IPS-NIHi7 (cell line): ENCODE results near the gene ATAD1.
"Not testable (repeated sequence)": the region's sequence is repeated elsewhere in the genome, so short reads cannot be mapped to it uniquely, and the experiment has no call there.

ENCODE experiments used
- DNase-seq: peaks from one replicate; pipeline ENCODE4 v3.0.0; 2012; ENCODE audit warnings: mixed read lengths; ENCODE audit errors: extremely low spot score

The ATAD1 gene

DNA sequence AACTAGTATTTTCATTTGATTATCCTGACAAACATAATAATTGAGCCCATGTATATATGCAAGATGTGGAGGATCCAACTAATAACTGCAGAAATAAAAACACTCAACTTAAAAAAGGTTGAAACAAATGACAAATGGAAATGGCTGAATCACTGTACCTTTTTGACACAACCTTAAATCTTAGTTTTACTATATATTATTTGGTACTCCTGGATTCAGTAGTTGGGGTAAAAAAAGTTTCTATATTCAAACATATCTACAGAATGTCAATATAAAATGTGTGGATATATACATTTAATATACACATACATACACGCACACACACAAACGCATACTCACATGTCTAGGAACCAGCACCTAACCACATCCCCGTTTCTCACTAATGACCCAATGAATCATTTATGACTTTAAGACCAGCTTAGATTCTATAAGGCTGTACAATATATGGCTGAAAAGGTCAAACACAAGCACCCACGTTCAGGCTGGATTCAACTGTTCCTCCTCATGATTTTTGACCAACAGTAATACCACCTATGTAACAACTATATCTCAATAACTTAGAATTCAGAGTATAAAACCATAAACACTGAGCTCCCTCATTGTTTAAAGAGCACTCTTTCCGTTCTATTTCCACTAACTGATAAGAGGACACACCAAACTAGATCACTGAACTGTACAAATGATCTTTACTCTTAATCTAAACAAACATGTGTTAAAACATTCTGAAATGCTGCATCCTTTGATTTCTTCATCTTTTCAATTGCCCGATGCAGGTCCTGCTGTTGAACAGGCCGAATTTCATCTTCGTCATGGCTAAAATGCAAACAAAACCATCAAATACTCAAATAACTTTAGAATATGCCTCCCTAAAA is 63.8 kb downstream of the ATAD1 start:
- DNase-seq: no peak

DNA sequence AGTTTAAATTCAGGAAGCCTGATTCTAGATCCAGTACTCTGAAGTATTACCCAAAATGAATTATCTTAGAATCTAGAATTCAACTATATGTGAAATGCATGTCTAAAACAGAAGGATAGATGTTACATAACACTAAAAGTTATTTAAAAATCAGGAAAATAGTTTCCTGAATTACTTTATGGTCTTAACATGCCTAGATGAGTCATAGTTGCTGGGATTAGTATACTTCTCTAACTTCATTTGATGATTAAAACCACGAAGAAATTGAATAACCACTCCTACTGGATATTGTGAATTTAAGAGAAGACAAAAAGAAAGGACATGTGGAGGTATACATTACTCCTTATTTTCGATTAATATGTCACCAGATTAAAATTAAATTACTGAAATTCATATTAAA is 65.5 kb downstream of the ATAD1 start:
- DNase-seq: no peak

- DNase-seq: no peak
Observed at GRCh38 chr10:87751274-87751673, 66.8 kb downstream of the ATAD1 start.

GRCh38 chr10:87750817-87751216 is 67.2 kb downstream of the ATAD1 start:
- DNase-seq: no peak

DNA sequence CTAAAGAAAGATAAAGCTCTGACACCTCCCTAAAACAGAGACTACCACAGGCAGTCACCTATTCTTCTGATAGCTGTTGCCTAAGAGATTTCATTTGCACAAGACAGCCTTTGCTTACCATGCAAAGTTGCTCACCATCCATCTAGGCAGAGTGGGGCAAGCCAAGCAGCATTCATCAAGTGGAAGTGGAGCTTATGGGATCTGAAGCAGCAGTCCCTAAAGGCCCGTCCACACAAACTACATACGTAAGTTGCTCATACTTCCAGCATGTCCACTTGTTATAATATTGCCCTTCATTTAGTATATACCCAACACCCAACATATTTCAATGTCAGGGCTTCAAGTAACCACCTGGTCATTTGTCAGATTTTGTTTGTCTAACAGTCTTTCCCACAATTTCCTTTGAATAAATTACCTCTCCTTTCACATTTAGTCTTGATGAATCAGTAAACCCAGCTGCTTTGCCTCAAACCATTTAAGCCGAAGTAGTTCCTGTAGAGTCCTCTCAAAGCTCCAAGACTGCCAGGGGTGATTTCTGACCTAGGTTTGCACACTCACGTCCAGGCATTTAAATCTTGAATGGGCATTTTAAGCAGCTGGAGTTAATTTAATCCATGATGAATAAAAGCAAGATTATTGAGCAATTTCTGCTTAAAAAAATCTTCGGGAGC is 67.9 kb downstream of the ATAD1 start:
- DNase-seq: peak; percentile 23

GRCh38 chr10:87748244-87748643 is 69.8 kb downstream of the ATAD1 start:
- DNase-seq: not testable (repeated sequence)

GRCh38 chr10:87746911-87747310 is 71.1 kb downstream of the ATAD1 start:
- DNase-seq: no peak

DNA sequence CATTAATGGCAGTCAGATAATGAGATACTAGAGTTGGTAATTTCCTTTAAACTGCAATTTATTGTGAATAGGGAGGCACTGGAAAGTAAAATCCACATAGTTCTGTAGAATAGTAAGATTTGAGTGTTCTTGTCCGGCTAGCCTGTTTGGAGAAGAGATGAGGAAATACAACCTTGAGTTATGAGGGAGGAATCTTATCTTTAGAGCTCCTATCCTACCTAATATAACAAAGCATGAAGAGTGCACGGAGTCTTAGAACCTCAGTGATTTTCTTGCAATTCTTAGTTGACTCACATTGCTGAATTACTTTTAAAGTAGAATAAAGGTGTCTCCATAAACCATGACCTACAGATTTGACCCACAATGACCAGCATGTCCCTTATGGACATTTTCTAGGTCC is 73.4 kb downstream of the ATAD1 start:
- no peak for DNase-seq

DNA sequence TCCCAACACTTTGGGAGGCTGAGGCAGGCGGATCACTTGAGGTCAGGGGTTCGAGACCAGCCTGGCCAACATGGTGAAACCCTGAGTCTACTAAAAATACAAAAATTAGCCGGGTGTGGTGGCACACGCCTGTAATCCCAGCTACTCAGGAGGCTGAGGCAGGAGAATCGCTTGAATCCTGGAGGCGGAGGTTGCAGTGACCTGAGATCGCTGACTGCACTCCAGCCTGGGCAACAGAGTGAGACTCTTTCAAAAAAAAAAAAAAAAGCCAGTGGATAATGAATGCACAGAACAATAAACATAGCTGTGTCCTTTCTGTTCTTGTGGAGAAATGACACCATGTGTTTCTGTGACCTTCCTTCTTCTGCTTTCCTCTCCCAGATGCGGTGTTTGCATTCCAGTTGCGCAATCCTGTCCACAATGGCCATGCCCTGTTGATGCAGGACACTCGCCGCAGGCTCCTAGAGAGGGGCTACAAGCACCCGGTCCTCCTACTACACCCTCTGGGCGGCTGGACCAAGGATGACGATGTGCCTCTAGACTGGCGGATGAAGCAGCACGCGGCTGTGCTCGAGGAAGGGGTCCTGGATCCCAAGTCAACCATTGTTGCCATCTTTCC is 74.9 kb downstream of the ATAD1 start:
- not testable (repeated sequence) for DNase-seq

DNA sequence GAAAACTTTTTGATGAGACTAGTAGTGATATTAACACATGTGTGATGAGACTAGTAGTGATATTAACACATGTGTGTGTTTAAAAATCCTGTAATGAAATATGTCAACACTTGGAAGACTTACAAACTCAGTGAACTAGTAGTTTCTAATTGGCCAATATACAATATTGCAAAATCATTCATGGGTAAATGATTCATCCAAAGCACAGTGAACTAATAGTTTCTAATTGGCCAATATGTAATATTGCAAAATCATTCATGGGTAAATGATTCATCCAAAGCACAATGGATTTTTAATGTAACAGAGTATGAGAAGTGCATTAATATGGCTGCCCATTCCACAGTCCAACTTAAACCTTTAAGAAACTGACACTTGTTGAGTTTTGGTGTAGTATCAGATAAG is 77.8 kb downstream of the ATAD1 start:
- DNase-seq: no peak

- no peak for DNase-seq
Observed at GRCh38 chr10:87739703-87740102, 78.3 kb downstream of the ATAD1 start.

GRCh38 chr10:87738253-87738652 is 79.8 kb downstream of the ATAD1 start:
- DNase-seq: not testable (repeated sequence)

GRCh38 chr10:87734987-87735827 is 82.8 kb downstream of the ATAD1 start:
- peak; percentile 85 for DNase-seq

GRCh38 chr10:87733081-87733480 is 84.9 kb downstream of the ATAD1 start:
- DNase-seq: no peak

DNA sequence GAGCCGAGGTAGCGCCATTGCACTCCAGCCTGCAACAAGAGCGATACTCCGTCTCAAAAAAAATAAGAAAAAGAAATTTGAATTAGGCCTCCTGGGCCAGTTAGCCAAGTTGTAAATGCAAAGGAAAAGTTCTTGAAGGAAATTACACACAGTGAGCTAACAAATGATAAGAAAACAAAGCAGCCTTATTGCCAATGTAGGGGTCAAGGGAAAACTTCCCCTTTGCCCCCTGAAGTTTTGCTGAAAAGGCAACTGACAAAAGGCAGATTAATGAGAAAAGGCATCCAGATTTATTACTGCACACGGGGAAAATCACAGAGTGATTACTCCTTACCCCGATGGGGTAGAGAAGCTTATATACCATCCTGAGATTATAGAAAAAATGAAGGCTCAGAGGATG is 88.1 kb downstream of the ATAD1 start:
- no peak for DNase-seq

DNA sequence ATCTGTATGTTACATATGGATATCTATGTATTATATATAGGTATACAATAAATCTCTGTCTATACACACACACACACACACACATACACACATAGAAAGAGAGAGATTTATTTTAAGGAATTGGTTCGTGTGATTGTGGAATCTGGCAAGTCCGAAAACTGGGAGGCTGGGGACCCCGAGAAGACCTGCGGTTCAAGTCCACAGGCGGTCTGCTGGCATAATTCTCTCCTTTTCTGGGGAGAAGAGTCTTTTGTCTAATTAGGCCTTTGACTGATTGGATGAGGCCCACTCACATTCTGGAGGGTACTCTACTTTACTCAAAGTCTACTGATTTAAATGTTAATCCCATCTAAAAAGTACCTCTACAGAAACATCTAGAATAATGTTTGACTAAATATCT is 93.2 kb downstream of the ATAD1 start:
- DNase-seq: no peak

GRCh38 chr10:87723500-87723899 is 94.5 kb downstream of the ATAD1 start:
- DNase-seq: no peak

- DNase-seq: no peak
Observed at GRCh38 chr10:87722716-87723115, 95.3 kb downstream of the ATAD1 start.

DNA sequence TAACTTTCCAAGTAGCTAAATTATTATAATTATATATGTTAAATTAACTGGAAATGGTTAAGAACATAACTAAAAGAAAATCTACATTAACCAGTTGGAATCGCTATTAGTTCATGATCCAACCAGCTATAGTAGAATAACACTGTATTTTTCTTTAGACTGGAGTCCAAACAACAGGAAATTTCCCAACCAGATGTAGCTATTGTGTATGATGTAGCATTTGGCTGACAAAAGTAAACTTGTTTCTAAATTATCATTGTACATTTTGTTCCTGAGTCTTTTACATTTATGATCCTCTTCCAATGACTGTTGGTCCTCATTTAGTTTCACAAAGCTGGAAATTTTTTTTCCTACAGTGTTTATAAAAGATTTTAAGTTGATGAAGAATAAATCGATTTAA is 96.2 kb downstream of the ATAD1 start:
- no peak for DNase-seq

DNA sequence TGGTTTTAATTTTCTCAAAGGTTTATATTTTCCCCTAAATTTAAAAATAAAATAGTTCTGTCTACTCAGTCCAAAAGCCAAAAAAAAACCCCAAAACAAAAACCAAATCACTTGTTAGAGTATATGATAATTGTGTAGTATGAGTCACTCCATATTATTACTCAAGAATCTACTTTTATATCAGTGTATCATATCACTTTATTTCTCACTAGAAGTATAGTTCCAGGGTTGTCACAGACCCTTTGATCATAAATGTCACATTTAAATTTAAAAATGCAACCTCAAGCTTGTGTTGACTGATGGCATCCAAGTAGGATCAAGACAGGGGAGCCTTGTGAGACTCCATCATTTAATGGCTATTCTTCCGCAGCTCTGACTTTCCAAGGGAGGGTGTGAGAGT is 97.4 kb downstream of the ATAD1 start:
- DNase-seq: no peak

DNA sequence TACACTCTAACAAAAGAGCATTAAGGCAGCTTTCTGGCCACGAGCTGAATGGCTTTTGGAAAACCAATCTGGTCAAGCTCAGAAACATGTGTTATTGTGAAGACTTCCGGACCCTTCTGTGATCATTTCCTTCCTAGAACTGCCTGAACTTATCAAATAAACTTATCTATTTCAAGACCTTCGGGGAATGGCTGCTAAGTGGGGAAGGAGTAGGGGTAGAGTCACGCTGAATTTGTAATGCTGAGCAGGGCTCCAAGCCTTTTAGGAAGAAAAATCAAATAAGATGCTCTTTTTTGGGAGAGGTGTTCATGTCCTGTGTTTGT is 101.7 kb downstream of the ATAD1 start:
- DNase-seq: no peak
